HCT116 (cell line): ENCODE measurements around the gene ZCCHC17. TPM values are rescaled to one million over a fixed set of nuclear protein-coding genes. Genes with fewer than 3 reads are reported as not detected.

ENCODE experiments used
- ATAC-seq: fragments of 200-7000 bp; cut with Tn5 transposase; 2 replicates; pipeline ENCODE4 v1.9.1; 2020; ENCODE audit warnings: mild to moderate bottlenecking, moderate library complexity
- BruUV-seq: library from RNA; stranded (reverse); fragments of 400-500 nt; replicated peaks from 2 replicates; lab custom pipeline; 2021; lab: Mats Ljungman, UMichigan
- CTCF ChIA-PET: fragments of 300-600 bp; sonication (Branson Sonifier 250); formaldehyde crosslinking; loops from one replicate; lab custom pipeline; 2021; ENCODE audit warnings: antibody characterized with exemption; lab: Charles Lee
- POLR2A ChIA-PET: fragments of 300-600, 350-600 bp; sonication (Branson Sonifier 250); formaldehyde crosslinking; loops from one replicate; lab custom pipeline; 2021; ENCODE audit warnings: antibody characterized with exemption; lab: Charles Lee
- RAD21 ChIA-PET, 2 experiments: fragments of 300-600 bp; sonication (Branson Sonifier 250); formaldehyde crosslinking; loops; one replicate each; lab custom pipeline; 2023; ENCODE audit warnings: low total read pairs in 2 of 2; ENCODE audit not compliant: uncharacterized antibody in 2 of 2, unreplicated experiment in 2 of 2, low non-redundant PET in 1 of 2; lab: Charles Lee
- DNase-seq: peaks from one replicate; pipeline ENCODE4 v3.0.0-alpha.2; 2010; ENCODE audit warnings: low read depth, low spot score
- H2AFZ ChIP-seq: fragments of 200-600 bp; shearing (Covaris generic), sonication (generic); 2 replicates; pipeline ENCODE4 v1.6.1; 2017; ENCODE audit warnings: low read depth, mixed run types, mixed read lengths, antibody characterized with exemption, low read length; ENCODE audit not compliant: poor library complexity, severe bottlenecking
- H3K27ac ChIP-seq: 2 replicates; pipeline ENCODE4 v1.5.1; 2012; ENCODE audit warnings: low read depth, low read length
- H3K27me3 ChIP-seq: fragments of 200-600 bp; sonication (generic); 2 replicates; pipeline ENCODE4 v1.6.1; 2016; ENCODE audit warnings: mixed run types, low read length, mixed read lengths; ENCODE audit not compliant: insufficient read depth
- H3K36me3 ChIP-seq, 2 experiments: fragments of 200-500 bp in 1 of 2; fragments of 200-600 bp in 1 of 2; sonication (Bioruptor generic) in 1 of 2; sonication (generic) in 1 of 2; 2 replicates each; pipeline versions ENCODE4 v1.5.1 to v1.6.1; 2014 to 2016; ENCODE audit warnings: low read length in 2 of 2, inconsistent platforms in 1 of 2, mixed read lengths in 1 of 2, mixed run types in 1 of 2; ENCODE audit not compliant: insufficient read depth in 2 of 2, control insufficient read depth in 1 of 2
- H3K4me1 ChIP-seq, 2 experiments: fragments of 200-600 bp in 1 of 2; sonication (generic) in 1 of 2; 2 replicates each; pipeline versions ENCODE4 v1.5.1 to v1.6.1; 2012 to 2017; ENCODE audit warnings: low read length in 2 of 2, inconsistent platforms in 1 of 2, mild to moderate bottlenecking in 1 of 2, mixed read lengths in 1 of 2, mixed run types in 1 of 2, moderate library complexity in 1 of 2; ENCODE audit not compliant: insufficient read depth in 2 of 2, control insufficient read depth in 1 of 2
- H3K4me2 ChIP-seq: fragments of 200-600 bp; sonication (generic); 2 replicates; pipeline ENCODE4 v1.6.1; 2017; ENCODE audit warnings: mixed run types, low read length, mixed read lengths
- H3K4me3 ChIP-seq, 2 experiments: fragments of 200-600 bp in 1 of 2; sonication (generic) in 1 of 2; replicated peaks in 1 of 2; 2 replicates each; pipeline ENCODE4 v1.5.1; 2011 to 2016; ENCODE audit warnings: low read length in 2 of 2, control low read depth in 1 of 2, low read depth in 1 of 2, mild to moderate bottlenecking in 1 of 2, mixed read lengths in 1 of 2, mixed run types in 1 of 2
- H3K79me2 ChIP-seq: fragments of 200-600 bp; sonication (generic); 2 replicates; pipeline ENCODE4 v1.6.1; 2017; ENCODE audit warnings: mild to moderate bottlenecking, mixed run types, low read length, moderate library complexity, mixed read lengths; ENCODE audit not compliant: insufficient read depth
- H3K9ac ChIP-seq: fragments of 200-600 bp; sonication (generic); 2 replicates; pipeline ENCODE4 v1.6.1; 2016; ENCODE audit warnings: low read length, mixed read lengths
- H3K9me2 ChIP-seq: fragments of 200-600 bp; sonication (generic), shearing (Covaris generic); 2 replicates; pipeline ENCODE4 v1.6.1; 2017; ENCODE audit warnings: mixed run types, mild to moderate bottlenecking, moderate library complexity; ENCODE audit not compliant: insufficient read depth
- H3K9me3 ChIP-seq, 2 experiments: fragments of 200-500 bp in 1 of 2; fragments of 200-600 bp in 1 of 2; sonication (Bioruptor generic) in 1 of 2; sonication (generic) in 1 of 2; 2 replicates each; pipeline ENCODE4 v1.6.1; 2014 to 2017; ENCODE audit warnings: low read length in 2 of 2, mixed read lengths in 2 of 2, inconsistent platforms in 1 of 2, low read depth in 1 of 2, mild to moderate bottlenecking in 1 of 2, mixed run types in 1 of 2, moderate library complexity in 1 of 2; ENCODE audit not compliant: control insufficient read depth in 1 of 2, insufficient read depth in 1 of 2
- H4K20me1 ChIP-seq: fragments of 200-600 bp; sonication (generic), shearing (Covaris generic); 2 replicates; pipeline ENCODE4 v1.6.1; 2017; ENCODE audit warnings: mixed run types, mild to moderate bottlenecking, moderate library complexity; ENCODE audit not compliant: insufficient read depth
- ATF3 ChIP-seq: IDR thresholded peaks from 2 replicates; pipeline ENCODE4 v1.6.1; 2012
- CBX3 ChIP-seq: IDR thresholded peaks from 2 replicates; pipeline ENCODE4 v1.6.1; 2012; ENCODE audit warnings: low read depth
- CEBPB ChIP-seq: IDR thresholded peaks from 2 replicates; pipeline ENCODE4 v1.6.1; 2012; ENCODE audit warnings: low read depth
- EGR1 ChIP-seq: IDR thresholded peaks from 2 replicates; pipeline ENCODE4 v1.6.1; 2012; ENCODE audit warnings: low read depth
- ELF1 ChIP-seq: IDR thresholded peaks from 2 replicates; pipeline ENCODE4 v1.6.1; 2012; ENCODE audit warnings: low read depth, borderline replicate concordance
- POLR2AphosphoS5 ChIP-seq: IDR thresholded peaks from 2 replicates; pipeline ENCODE4 v1.6.1; 2011; ENCODE audit warnings: mild to moderate bottlenecking, low read depth, low read length, moderate library complexity
- RAD21 ChIP-seq: IDR thresholded peaks from 2 replicates; pipeline ENCODE4 v1.6.1; 2012; ENCODE audit warnings: low read depth, mild to moderate bottlenecking
- SIN3A ChIP-seq: IDR thresholded peaks from 2 replicates; pipeline ENCODE4 v1.6.1; 2012; ENCODE audit warnings: low read depth
- SP1 ChIP-seq: IDR thresholded peaks from 2 replicates; pipeline ENCODE4 v1.6.1; 2012; ENCODE audit warnings: low read depth
- SRF ChIP-seq: IDR thresholded peaks from 2 replicates; pipeline ENCODE4 v1.6.1; 2012; ENCODE audit warnings: low read depth
- TCF7L2 ChIP-seq: IDR thresholded peaks from 2 replicates; pipeline ENCODE4 v1.7.0; 2011; ENCODE audit warnings: borderline replicate concordance, inconsistent platforms; ENCODE audit not compliant: insufficient read depth, insufficient read length; ENCODE audit errors: extremely low read depth
- ZNF274 ChIP-seq: fragments of 200-500 bp; sonication (Bioruptor generic); IDR thresholded peaks from 2 replicates; pipeline ENCODE4 v1.6.1; 2014; ENCODE audit warnings: mild to moderate bottlenecking, low read depth, low read length, inconsistent platforms
- intact Hi-C: fragments of 100-400 bp; cut with micrococcal nuclease; formaldehyde crosslinking; loops from 2 replicates; pipeline ENCODE4 v1.10.0; 2022
- total RNA-seq: library from RNA; stranded (reverse); gene quantifications from one replicate; pipeline ENCODE4 v1.2.1, GENCODE V29; 2021; ENCODE audit not compliant: unreplicated experiment
- TF ChIP-seq, protein P1 (sequence below): IDR thresholded peaks from 2 replicates; pipeline ENCODE4 v1.6.1; 2012

Gene ZCCHC17
- total RNA-seq, 1 experiment from 2014 or later, result 27.8 TPM

DNA sequence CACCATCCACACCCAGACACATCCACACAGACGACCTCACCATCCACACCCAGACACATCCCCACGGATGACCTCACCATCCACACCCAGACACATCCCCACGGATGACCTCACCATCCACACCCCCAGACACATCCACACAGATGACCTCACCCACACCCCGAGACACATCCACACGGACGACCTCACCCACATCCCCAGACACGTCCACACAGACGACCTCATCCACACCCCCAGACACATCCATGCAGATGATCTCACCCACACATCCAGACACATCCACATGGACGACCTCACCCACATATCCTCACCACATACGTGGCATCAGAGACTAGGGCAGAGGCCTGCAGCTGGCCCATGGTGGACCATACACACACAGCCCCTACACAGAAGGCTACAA is 90.8 kb downstream of the ZCCHC17 start:
- ChIA-PET CTCF (no interaction called here), POLR2A (no interaction called here)
- no peak for ATAC-seq

DNA sequence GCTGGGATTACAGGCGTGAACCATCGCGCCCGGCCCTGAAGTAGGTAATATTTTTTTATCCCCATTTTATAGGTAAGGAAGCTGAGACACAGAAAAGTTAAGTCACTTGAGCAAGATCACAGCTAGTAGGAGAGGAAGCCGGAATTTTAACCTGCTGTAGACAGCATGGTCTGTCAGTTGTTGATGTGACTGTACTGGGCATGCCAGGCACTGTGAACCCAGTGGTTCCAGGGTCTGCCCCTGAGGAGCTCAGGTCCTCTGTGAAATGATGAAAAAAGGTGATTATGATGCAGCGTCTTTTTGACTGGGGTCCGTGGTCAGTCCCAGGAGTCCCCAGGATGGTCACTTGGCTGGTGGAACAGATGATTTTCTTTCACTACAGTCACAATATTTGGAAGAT is 92.8 kb downstream of the ZCCHC17 start:
- Histone ChIP-seq H2AFZ (no peak overlapping the region), H3K27ac (no peak overlapping the region), H3K79me2 (no peaks in the 10 kb centered on the region), H3K9ac (no peak overlapping the region), H3K36me3 (no peaks in the 10 kb centered on the region), H3K27me3 (no peaks in the 10 kb centered on the region), H4K20me1 (no peaks in the 10 kb centered on the region), H3K9me2 (no peaks in the 10 kb centered on the region), H3K4me3 (no peak overlapping the region), H3K9me3 (no peaks in the 10 kb centered on the region), H3K4me2 (no peak overlapping the region), H3K4me1 (peaks cover 4 to 20% of the 10 kb centered on the region in 2 experiments; a peak in 2 of 4 replicates)
- no peak for DNase-seq
- no peak for ATAC-seq
- RAD21 ChIA-PET, result no interaction called here
- POLR2A ChIA-PET, result no interaction called here
- CTCF ChIA-PET, result no interaction called here
- TF ChIP-seq SP1 (no peak), CBX3 (no peak)
- TF ChIP-seq, protein P1, sequence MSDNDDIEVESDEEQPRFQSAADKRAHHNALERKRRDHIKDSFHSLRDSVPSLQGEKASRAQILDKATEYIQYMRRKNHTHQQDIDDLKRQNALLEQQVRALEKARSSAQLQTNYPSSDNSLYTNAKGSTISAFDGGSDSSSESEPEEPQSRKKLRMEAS, result no peak
- intact Hi-C loops, result no loop called here
- BruUV-seq, result no TSS peak

More for the DNA sequence above, 90.8 kb downstream of the ZCCHC17 start:
- H3K27me3 ChIP-seq, result no peaks in the 10 kb centered on the region
- H3K4me3 ChIP-seq, result no peak overlapping the region
- BruUV-seq, result no TSS peak
- intact Hi-C loops, result no loop called here
- H3K9me3 ChIP-seq, result no peaks in the 10 kb centered on the region
- no peak overlapping the region for H3K4me2 ChIP-seq
- H3K9ac ChIP-seq, result no peak overlapping the region
- no peaks in the 10 kb centered on the region for H3K79me2 ChIP-seq
- peaks cover 0 to 16% of the 10 kb centered on the region in 2 experiments; a peak in 2 of 4 replicates for H3K4me1 ChIP-seq
- H2AFZ ChIP-seq, result no peak overlapping the region
- no peak overlapping the region for H3K27ac ChIP-seq
- RAD21 ChIA-PET, result no interaction called here
- H3K9me2 ChIP-seq, result no peaks in the 10 kb centered on the region
- no peaks in the 10 kb centered on the region for H4K20me1 ChIP-seq
- no peaks in the 10 kb centered on the region for H3K36me3 ChIP-seq
- no peak for TF ChIP-seq CEBPB
- TF ChIP-seq SIN3A, result no peak
- TF ChIP-seq CBX3, result no peak
- no peak for TF ChIP-seq POLR2AphosphoS5
- TF ChIP-seq TCF7L2, result no peak
- no peak for TF ChIP-seq RAD21
- TF ChIP-seq, protein P1, result no peak
- TF ChIP-seq ELF1, result no peak
- TF ChIP-seq ATF3, result no peak
- no peak for TF ChIP-seq SRF
- TF ChIP-seq ZNF274, result no peak
- TF ChIP-seq EGR1, result no peak
- TF ChIP-seq, all 23 proteins: peak for 0
- no peak for DNase-seq
